ENCODE measurements around the gene MAP3K4.
A peak's percentile ranks its signal among the peaks of the same experiment; 100 is the strongest.

Gene MAP3K4

GRCh38 chr6:161048641-161049040 lies 57.1 kb downstream of the MAP3K4 start:
- DNase-seq, result no peak

- no peak for DNase-seq
Measured at GRCh38 chr6:161050134-161050765, 58.7 kb downstream of the MAP3K4 start.

- DNase-seq, result no peak
Measured at GRCh38 chr6:161053103-161053502, 61.5 kb downstream of the MAP3K4 start.

- DNase-seq, result no peak
Measured at GRCh38 chr6:161054876-161055275, 63.3 kb downstream of the MAP3K4 start.

GRCh38 chr6:161056451-161056850 lies 64.9 kb downstream of the MAP3K4 start:
- no peak for DNase-seq

GRCh38 chr6:161057103-161058091 lies 65.8 kb downstream of the MAP3K4 start:
- DNase-seq, result peak; percentile 15

- DNase-seq, result no peak
Measured at GRCh38 chr6:161058741-161059140, 67.2 kb downstream of the MAP3K4 start.

- DNase-seq, result no peak
Measured at GRCh38 chr6:161061576-161061975, 70.0 kb downstream of the MAP3K4 start.

- DNase-seq, result no peak
Measured at GRCh38 chr6:161064915-161065314, 73.3 kb downstream of the MAP3K4 start.

- DNase-seq, result no peak
Measured at GRCh38 chr6:161066511-161066910, 74.9 kb downstream of the MAP3K4 start.

- peak; percentile 67 for DNase-seq
Measured at GRCh38 chr6:161067749-161068148, 76.2 kb downstream of the MAP3K4 start.

GRCh38 chr6:161068321-161068741 lies 76.8 kb downstream of the MAP3K4 start:
- no peak for DNase-seq

GRCh38 chr6:161073930-161074329 lies 82.4 kb downstream of the MAP3K4 start:
- DNase-seq, result no peak

- DNase-seq, result no peak
Measured at GRCh38 chr6:161074496-161075121, 83.0 kb downstream of the MAP3K4 start.

- DNase-seq, result no peak
Measured at GRCh38 chr6:161076181-161076677, 84.7 kb downstream of the MAP3K4 start.

- DNase-seq, result no peak
Measured at GRCh38 chr6:161079566-161080262, 88.1 kb downstream of the MAP3K4 start.

GRCh38 chr6:161080263-161080970 lies 88.8 kb downstream of the MAP3K4 start:
- DNase-seq, result no peak

GRCh38 chr6:161082215-161082614 lies 90.6 kb downstream of the MAP3K4 start:
- DNase-seq, result no peak

- DNase-seq, result no peak
Measured at GRCh38 chr6:161085246-161085645, 93.7 kb downstream of the MAP3K4 start.

- DNase-seq, result no peak
Measured at GRCh38 chr6:161088676-161089328, 97.2 kb downstream of the MAP3K4 start.

- DNase-seq, result no peak
Measured at GRCh38 chr6:161091151-161091550, 99.6 kb downstream of the MAP3K4 start.

Measured in NCI-H1417 treated with DMSO at 0.1 percent for 48 hours (cell line).